ENCODE results near the gene MICALL2. TPM values are rescaled to one million over a fixed set of nuclear protein-coding genes. Genes with fewer than 3 reads are reported as not detected.

The MICALL2 gene
- total RNA-seq, 1 experiment from 2014 or later = 15.7 TPM

DNA sequence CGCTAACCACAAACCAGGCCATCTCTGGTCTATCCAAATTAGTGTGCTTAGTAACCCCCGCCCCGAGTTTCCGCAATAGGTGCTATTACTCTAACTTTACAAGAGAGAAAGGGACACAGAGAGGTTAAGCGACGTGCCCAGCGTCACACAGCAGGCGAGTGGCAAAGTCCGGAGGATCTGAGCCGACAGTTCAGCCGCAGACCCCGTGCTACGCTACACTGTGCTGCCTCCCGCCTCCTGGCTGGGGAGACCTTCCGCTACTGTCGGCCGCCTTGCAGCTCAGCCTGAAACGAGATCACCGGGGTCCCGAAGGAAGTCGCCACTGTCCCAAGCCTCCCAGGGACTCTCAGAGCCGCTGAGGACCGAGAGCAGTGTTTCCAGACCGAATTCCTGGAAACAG, 44.1 kb upstream of the MICALL2 start:
- ATAC-seq = no peak
- DNase-seq (ENCODE audit: low spot score) = no peak
- ChIA-PET CTCF (interaction anchor here (1.5 to 5.2 kb wide), 3 partner anchors 29 to 56 kb away, joined by 3 to 27 read pairs (median 7); partner anchors contain the start of gene TMEM184A), POLR2A (no interaction called here)
- TF ChIP-seq ESRRA (CRISPR knock-in tag; IDR thresholded peaks at IDR 0.05; ENCODE audit: borderline replicate concordance) = no peak
- TF ChIP-seq, protein P1, sequence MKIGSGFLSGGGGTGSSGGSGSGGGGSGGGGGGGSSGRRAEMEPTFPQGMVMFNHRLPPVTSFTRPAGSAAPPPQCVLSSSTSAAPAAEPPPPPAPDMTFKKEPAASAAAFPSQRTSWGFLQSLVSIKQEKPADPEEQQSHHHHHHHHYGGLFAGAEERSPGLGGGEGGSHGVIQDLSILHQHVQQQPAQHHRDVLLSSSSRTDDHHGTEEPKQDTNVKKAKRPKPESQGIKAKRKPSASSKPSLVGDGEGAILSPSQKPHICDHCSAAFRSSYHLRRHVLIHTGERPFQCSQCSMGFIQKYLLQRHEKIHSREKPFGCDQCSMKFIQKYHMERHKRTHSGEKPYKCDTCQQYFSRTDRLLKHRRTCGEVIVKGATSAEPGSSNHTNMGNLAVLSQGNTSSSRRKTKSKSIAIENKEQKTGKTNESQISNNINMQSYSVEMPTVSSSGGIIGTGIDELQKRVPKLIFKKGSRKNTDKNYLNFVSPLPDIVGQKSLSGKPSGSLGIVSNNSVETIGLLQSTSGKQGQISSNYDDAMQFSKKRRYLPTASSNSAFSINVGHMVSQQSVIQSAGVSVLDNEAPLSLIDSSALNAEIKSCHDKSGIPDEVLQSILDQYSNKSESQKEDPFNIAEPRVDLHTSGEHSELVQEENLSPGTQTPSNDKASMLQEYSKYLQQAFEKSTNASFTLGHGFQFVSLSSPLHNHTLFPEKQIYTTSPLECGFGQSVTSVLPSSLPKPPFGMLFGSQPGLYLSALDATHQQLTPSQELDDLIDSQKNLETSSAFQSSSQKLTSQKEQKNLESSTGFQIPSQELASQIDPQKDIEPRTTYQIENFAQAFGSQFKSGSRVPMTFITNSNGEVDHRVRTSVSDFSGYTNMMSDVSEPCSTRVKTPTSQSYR (CRISPR knock-in tag; IDR thresholded peaks at IDR 0.05) = no peak
- TF ChIP-seq OVOL2 (CRISPR knock-in tag; IDR thresholded peaks at IDR 0.05; ENCODE audit: borderline replicate concordance) = no peak
- no peak for TF ChIP-seq ZNF396 (CRISPR knock-in tag; IDR thresholded peaks at IDR 0.05; ENCODE audit: borderline replicate concordance)
- TF ChIP-seq ZNF671 (CRISPR knock-in tag; IDR thresholded peaks at IDR 0.05) = no peak
- TF ChIP-seq, protein P2, sequence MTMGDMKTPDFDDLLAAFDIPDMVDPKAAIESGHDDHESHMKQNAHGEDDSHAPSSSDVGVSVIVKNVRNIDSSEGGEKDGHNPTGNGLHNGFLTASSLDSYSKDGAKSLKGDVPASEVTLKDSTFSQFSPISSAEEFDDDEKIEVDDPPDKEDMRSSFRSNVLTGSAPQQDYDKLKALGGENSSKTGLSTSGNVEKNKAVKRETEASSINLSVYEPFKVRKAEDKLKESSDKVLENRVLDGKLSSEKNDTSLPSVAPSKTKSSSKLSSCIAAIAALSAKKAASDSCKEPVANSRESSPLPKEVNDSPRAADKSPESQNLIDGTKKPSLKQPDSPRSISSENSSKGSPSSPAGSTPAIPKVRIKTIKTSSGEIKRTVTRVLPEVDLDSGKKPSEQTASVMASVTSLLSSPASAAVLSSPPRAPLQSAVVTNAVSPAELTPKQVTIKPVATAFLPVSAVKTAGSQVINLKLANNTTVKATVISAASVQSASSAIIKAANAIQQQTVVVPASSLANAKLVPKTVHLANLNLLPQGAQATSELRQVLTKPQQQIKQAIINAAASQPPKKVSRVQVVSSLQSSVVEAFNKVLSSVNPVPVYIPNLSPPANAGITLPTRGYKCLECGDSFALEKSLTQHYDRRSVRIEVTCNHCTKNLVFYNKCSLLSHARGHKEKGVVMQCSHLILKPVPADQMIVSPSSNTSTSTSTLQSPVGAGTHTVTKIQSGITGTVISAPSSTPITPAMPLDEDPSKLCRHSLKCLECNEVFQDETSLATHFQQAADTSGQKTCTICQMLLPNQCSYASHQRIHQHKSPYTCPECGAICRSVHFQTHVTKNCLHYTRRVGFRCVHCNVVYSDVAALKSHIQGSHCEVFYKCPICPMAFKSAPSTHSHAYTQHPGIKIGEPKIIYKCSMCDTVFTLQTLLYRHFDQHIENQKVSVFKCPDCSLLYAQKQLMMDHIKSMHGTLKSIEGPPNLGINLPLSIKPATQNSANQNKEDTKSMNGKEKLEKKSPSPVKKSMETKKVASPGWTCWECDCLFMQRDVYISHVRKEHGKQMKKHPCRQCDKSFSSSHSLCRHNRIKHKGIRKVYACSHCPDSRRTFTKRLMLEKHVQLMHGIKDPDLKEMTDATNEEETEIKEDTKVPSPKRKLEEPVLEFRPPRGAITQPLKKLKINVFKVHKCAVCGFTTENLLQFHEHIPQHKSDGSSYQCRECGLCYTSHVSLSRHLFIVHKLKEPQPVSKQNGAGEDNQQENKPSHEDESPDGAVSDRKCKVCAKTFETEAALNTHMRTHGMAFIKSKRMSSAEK (CRISPR knock-in tag; IDR thresholded peaks at IDR 0.05; ENCODE audit: borderline replicate concordance) = no peak
- TF ChIP-seq, protein P3, sequence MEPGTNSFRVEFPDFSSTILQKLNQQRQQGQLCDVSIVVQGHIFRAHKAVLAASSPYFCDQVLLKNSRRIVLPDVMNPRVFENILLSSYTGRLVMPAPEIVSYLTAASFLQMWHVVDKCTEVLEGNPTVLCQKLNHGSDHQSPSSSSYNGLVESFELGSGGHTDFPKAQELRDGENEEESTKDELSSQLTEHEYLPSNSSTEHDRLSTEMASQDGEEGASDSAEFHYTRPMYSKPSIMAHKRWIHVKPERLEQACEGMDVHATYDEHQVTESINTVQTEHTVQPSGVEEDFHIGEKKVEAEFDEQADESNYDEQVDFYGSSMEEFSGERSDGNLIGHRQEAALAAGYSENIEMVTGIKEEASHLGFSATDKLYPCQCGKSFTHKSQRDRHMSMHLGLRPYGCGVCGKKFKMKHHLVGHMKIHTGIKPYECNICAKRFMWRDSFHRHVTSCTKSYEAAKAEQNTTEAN (CRISPR knock-in tag; IDR thresholded peaks at IDR 0.05) = no peak
- TF ChIP-seq TEAD1 (CRISPR knock-in tag; IDR thresholded peaks at IDR 0.05) = no peak
- TF ChIP-seq EMX1 (CRISPR knock-in tag; IDR thresholded peaks at IDR 0.05) = no peak
- TF ChIP-seq ZBTB21 (CRISPR knock-in tag; IDR thresholded peaks at IDR 0.05; ENCODE audit: borderline replicate concordance) = no peak
- no peak for TF ChIP-seq KAT7 (CRISPR knock-in tag; IDR thresholded peaks at IDR 0.05; ENCODE audit: borderline replicate concordance)
- no peak for TF ChIP-seq GABPB1 (CRISPR knock-in tag; IDR thresholded peaks at IDR 0.05)
- TF ChIP-seq, protein P4, sequence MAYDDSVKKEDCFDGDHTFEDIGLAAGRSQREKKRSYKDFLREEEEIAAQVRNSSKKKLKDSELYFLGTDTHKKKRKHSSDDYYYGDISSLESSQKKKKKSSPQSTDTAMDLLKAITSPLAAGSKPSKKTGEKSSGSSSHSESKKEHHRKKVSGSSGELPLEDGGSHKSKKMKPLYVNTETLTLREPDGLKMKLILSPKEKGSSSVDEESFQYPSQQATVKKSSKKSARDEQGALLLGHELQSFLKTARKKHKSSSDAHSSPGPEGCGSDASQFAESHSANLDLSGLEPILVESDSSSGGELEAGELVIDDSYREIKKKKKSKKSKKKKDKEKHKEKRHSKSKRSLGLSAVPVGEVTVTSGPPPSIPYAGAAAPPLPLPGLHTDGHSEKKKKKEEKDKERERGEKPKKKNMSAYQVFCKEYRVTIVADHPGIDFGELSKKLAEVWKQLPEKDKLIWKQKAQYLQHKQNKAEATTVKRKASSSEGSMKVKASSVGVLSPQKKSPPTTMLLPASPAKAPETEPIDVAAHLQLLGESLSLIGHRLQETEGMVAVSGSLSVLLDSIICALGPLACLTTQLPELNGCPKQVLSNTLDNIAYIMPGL (CRISPR knock-in tag; IDR thresholded peaks at IDR 0.05) = no peak
- Mint-ChIP-seq H3K27me3 (ENCODE audit: low read depth) (no peaks in the 10 kb centered on the region), H3K27ac (peak overlapping the region; percentile 36; the same call in 1 of the 2 replicates), H3K9me3 (no peaks in the 10 kb centered on the region), H3K36me3 (peaks cover 25% of the 10 kb centered on the region), H3K4me1 (peaks cover 18% of the 10 kb centered on the region), H3K4me3 (peak overlapping the region; percentile 85)

DNA sequence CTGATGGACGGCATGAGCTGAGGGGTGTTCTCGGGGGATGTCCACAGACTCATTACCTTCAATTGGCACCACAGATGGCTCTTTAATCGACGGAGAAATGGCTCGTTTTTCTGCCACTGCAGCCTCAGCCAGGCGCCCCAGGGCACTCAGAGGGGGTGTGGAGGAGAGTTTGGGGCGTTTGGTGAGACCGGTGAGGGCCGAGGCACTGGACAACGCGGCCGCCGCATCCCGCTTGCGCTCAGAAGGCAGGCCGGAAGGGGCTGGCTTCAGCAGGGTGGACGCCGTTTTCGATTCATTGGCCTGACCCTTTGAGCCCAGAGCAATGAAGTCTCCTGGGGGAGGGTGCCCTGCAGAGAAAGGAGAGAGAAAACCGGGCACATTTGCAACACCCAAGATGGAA, 43.6 kb upstream of the MICALL2 start:
- H3K9me3 Mint-ChIP-seq = no peaks in the 10 kb centered on the region
- H3K36me3 Mint-ChIP-seq = peaks cover 30% of the 10 kb centered on the region
- ATAC-seq (no peak), DNase-seq (ENCODE audit: low spot score) (no peak)
- no peaks in the 10 kb centered on the region for H3K27me3 Mint-ChIP-seq (ENCODE audit: low read depth)
- peaks cover 18% of the 10 kb centered on the region for H3K4me1 Mint-ChIP-seq
- POLR2A ChIA-PET = no interaction called here
- CTCF ChIA-PET = interaction anchor here (1.5 to 5.2 kb wide), 3 partner anchors 29 to 57 kb away, joined by 3 to 27 read pairs (median 7); partner anchors contain the start of gene TMEM184A
- H3K27ac Mint-ChIP-seq = peak overlapping the region; percentile 36; the same call in 1 of the 2 replicates
- TF ChIP-seq MYBL2 (CRISPR knock-in tag; IDR thresholded peaks at IDR 0.05) = no peak
- TF ChIP-seq, protein P5, sequence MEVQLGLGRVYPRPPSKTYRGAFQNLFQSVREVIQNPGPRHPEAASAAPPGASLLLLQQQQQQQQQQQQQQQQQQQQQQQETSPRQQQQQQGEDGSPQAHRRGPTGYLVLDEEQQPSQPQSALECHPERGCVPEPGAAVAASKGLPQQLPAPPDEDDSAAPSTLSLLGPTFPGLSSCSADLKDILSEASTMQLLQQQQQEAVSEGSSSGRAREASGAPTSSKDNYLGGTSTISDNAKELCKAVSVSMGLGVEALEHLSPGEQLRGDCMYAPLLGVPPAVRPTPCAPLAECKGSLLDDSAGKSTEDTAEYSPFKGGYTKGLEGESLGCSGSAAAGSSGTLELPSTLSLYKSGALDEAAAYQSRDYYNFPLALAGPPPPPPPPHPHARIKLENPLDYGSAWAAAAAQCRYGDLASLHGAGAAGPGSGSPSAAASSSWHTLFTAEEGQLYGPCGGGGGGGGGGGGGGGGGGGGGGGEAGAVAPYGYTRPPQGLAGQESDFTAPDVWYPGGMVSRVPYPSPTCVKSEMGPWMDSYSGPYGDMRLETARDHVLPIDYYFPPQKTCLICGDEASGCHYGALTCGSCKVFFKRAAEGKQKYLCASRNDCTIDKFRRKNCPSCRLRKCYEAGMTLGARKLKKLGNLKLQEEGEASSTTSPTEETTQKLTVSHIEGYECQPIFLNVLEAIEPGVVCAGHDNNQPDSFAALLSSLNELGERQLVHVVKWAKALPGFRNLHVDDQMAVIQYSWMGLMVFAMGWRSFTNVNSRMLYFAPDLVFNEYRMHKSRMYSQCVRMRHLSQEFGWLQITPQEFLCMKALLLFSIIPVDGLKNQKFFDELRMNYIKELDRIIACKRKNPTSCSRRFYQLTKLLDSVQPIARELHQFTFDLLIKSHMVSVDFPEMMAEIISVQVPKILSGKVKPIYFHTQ (CRISPR knock-in tag; IDR thresholded peaks at IDR 0.05) = no peak
- TF ChIP-seq EMX1 (CRISPR knock-in tag; IDR thresholded peaks at IDR 0.05) = no peak
- peak overlapping the region; percentile 85 for H3K4me3 Mint-ChIP-seq
